Adipocyte (in vitro differentiated cells): ENCODE measurements around the gene SLC25A18.
A peak's percentile ranks its signal among the peaks of the same experiment; 100 is the strongest.
"Not testable (repeated sequence)": the region's sequence is repeated elsewhere in the genome, so short reads cannot be mapped to it uniquely, and the experiment has no call there.

Source experiments
- DNase-seq: peaks from one replicate; pipeline ENCODE4 v3.0.0-alpha.2; 2015; ENCODE audit warnings: low read depth
- H3K27me3 ChIP-seq: replicated peaks from 2 replicates; pipeline ENCODE4 v1.7.0; 2013; ENCODE audit warnings: mild to moderate bottlenecking, low read length, moderate library complexity; ENCODE audit not compliant: control insufficient read depth, insufficient read depth
- H3K36me3 ChIP-seq: 2 replicates; pipeline ENCODE4 v1.7.0; 2013; ENCODE audit warnings: low read length, mild to moderate bottlenecking, moderate library complexity; ENCODE audit not compliant: control insufficient read depth, insufficient read depth, severe bottlenecking
- H3K4me1 ChIP-seq: 2 replicates; pipeline ENCODE4 v1.7.0; 2013; ENCODE audit warnings: mild to moderate bottlenecking, low read length, moderate library complexity; ENCODE audit not compliant: control insufficient read depth, insufficient read depth
- H3K4me3 ChIP-seq: 2 replicates; pipeline ENCODE4 v1.7.0; 2013; ENCODE audit warnings: mild to moderate bottlenecking, low read length, moderate library complexity
- H3K9ac ChIP-seq: 2 replicates; pipeline ENCODE4 v1.7.0; 2013; ENCODE audit warnings: mild to moderate bottlenecking, low read length, moderate library complexity
- H3K9me3 ChIP-seq: 2 replicates; pipeline ENCODE4 v1.7.0; 2013; ENCODE audit warnings: mild to moderate bottlenecking, low read length, moderate library complexity; ENCODE audit not compliant: control insufficient read depth

SLC25A18 gene, protein sequence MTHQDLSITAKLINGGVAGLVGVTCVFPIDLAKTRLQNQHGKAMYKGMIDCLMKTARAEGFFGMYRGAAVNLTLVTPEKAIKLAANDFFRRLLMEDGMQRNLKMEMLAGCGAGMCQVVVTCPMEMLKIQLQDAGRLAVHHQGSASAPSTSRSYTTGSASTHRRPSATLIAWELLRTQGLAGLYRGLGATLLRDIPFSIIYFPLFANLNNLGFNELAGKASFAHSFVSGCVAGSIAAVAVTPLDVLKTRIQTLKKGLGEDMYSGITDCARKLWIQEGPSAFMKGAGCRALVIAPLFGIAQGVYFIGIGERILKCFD

DNA sequence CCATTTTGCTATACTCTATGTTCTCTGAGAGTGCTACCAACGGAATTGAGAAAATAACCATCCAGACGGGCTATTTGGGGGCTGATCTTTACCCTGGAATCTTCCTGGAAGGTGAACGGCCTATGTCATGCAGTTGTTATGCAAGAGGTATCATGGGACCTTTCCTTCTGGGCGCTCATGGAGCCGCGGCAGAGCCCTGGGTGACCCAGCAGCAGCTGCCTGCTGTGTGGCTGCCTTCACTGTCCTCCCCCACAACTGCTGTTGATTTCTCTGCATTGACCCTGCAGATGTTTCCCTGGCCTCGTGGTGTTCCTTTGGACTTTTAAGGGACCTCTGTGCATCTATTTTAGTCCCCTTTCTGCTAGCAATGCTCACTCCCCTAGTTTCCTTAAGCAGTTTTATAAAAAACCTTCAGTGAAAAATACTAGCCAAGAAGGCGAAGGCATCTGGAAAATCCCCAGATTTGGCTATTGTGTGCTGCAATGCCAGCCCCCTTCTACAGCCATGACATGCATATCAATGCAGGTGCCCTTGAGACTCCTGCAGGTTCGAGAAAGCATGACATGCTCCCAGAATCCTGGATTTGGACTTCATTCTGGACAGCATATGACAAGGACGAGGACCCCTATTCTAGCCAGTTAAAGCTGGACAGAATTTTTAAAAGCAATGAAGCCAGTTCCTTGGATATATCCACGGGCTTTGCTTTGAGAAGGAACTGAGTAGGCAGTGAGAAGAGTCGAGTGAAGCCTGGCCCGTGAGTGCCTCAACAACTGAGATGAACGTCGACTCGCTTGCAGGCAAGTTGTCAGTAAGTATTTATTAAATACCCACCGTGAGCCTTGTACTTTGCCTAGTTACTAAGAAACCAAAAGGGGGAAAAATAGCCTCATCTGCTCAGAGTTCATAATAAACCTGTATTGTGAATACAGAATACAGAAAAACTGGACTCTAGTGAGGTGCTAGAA, at the start of gene SLC25A18:
SLC25A18 (plus strand) TSS at position 593 of the 965 bp plus-strand sequence. CDS start 16,447 bp downstream, outside the sequence.
- DNase-seq, result no peak
- no peaks in the 10 kb centered on the region for H3K36me3 ChIP-seq
- H3K4me1 ChIP-seq, result peaks cover 40% of the 10 kb centered on the region
- peak within 1 kb of the TSS; percentile 83 for H3K9ac ChIP-seq
- H3K9me3 ChIP-seq, result no peaks in the 10 kb centered on the region
- peak within 1 kb of the TSS; percentile 80 for H3K4me3 ChIP-seq
- peaks cover 1% of the 10 kb centered on the region for H3K27me3 ChIP-seq

DNA sequence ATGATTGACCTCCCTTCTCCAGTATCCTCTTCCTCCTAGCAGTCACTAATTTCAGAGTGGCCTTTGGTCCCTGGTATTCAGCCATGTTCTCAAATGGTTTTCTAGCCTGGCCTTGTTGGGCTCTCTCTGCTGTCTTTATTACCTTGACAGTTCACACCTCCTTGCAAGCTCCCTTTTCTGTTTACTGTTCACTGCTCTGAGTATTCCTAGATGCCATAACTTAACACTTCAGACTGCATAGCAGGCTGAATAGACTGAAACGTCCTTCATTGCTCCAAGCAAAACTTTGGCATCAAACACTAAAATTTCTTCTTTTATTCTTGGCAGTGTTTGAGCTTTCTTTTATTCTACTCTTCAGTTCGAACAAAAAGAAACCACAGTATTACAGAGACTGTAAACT, 49.7 kb upstream of the SLC25A18 start:
- H3K36me3 ChIP-seq, result no peaks in the 10 kb centered on the region
- H3K9me3 ChIP-seq, result no peaks in the 10 kb centered on the region
- no peak overlapping the region for H3K9ac ChIP-seq
- peaks cover 35% of the 10 kb centered on the region for H3K27me3 ChIP-seq
- DNase-seq, result no peak
- H3K4me3 ChIP-seq, result no peak overlapping the region
- no peaks in the 10 kb centered on the region for H3K4me1 ChIP-seq

- no peaks in the 10 kb centered on the region for H3K4me1 ChIP-seq
- H3K36me3 ChIP-seq, result no peaks in the 10 kb centered on the region
- no peak for DNase-seq
- peaks cover 36% of the 10 kb centered on the region for H3K27me3 ChIP-seq
- no peak overlapping the region for H3K9ac ChIP-seq
- H3K9me3 ChIP-seq, result no peaks in the 10 kb centered on the region
- H3K4me3 ChIP-seq, result no peak overlapping the region
Observed at GRCh38 chr22:17514084-17514483, 49.2 kb upstream of the SLC25A18 start.

DNA sequence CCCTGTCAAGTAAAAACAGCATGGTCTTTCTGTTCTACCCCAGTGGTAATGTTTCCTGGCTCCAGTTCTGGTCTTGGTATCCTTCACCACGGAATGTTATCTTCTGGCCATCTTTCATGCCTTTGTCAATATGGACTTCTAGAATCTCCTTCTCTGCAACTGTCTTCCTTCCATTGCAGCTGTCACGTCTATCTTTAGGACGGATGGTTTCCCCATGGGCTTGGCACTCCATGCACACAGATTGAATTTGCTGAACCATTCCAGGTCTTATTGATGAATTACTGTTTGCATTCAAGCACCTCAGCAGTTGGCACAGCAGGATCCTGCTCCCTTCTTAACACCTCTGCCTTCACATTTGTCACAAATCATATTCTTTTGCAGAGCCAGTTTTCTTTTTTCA, 44.9 kb upstream of the SLC25A18 start:
- no peaks in the 10 kb centered on the region for H3K36me3 ChIP-seq
- no peak overlapping the region for H3K9ac ChIP-seq
- no peaks in the 10 kb centered on the region for H3K9me3 ChIP-seq
- no peaks in the 10 kb centered on the region for H3K4me1 ChIP-seq
- H3K27me3 ChIP-seq, result peaks cover 27% of the 10 kb centered on the region
- no peak for DNase-seq
- H3K4me3 ChIP-seq, result no peak overlapping the region

DNA sequence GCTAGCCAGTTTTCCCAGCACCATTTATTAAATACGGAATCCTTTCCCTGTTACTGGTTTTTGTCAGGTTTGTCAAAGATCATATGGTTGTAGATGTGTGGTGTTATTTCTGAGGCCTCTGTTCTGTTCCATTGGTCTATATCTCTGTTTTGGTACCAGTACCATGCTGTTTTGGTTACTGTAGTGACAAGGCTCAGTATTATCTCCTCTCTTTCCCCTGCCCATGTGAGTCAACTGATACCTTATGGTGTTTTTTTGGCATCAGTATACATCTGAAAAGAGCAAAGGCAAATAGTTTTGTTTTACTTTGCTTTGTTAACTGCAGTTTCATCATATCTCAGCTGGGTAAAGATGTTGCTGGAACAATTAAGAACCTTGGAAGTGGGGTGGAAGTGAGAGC, 41.3 kb upstream of the SLC25A18 start:
- not testable (repeated sequence) for H3K9me3 ChIP-seq, H3K4me3 ChIP-seq, H3K9ac ChIP-seq, H3K4me1 ChIP-seq, H3K36me3 ChIP-seq, DNase-seq
- peaks cover 18% of the 10 kb centered on the region for H3K27me3 ChIP-seq

GRCh38 chr22:17523925-17524324, 39.4 kb upstream of the SLC25A18 start:
- Histone ChIP-seq H3K36me3 (no peaks in the 10 kb centered on the region), H3K9me3 (no peaks in the 10 kb centered on the region), H3K4me3 (no peak overlapping the region), H3K27me3 (peaks cover 12% of the 10 kb centered on the region), H3K4me1 (no peaks in the 10 kb centered on the region), H3K9ac (no peak overlapping the region)
- DNase-seq, result no peak

DNA sequence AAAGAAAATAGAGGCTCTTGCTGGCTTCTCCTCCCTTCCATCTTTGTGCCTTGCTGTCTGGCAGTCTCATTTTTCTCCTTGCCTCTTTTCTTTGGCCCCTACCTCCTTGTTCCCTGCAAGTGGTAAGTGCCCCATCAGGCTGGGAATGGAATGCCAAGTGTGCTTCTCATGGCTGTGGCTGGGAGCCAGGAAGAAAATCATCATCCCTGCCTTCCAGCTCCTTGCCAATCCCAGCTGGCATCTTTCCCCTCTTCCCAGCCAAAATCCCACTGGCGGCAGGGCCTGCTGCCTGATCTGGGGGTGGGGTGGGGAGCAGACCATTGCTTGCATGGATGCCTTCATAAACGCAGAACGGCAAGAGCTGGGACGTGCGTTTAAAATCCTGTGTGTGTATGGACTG, 27.0 kb upstream of the SLC25A18 start:
- DNase-seq, result no peak
- H3K9me3 ChIP-seq, result no peaks in the 10 kb centered on the region
- H3K36me3 ChIP-seq, result no peaks in the 10 kb centered on the region
- peaks cover 1% of the 10 kb centered on the region for H3K27me3 ChIP-seq
- H3K4me1 ChIP-seq, result peaks cover 10% of the 10 kb centered on the region
- no peak overlapping the region for H3K9ac ChIP-seq
- H3K4me3 ChIP-seq, result no peak overlapping the region

DNA sequence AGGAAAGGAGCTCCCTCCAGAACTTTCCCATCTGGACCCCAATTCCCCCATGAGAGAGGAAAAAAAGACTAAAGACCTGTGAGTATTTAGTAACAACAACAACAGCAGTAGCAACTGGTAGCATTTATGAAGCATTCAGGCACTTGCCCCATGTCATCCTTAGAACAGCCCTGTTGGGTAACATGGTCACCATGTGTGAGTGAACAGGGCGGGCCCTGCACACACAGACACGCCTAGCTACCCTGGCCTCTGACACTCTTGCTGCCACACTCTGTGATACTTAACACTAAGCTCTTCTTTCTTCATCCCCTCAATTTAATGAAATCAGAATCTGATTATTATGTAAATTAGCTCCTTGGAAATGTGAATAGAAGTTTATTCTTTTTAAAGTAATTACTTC, 26.1 kb upstream of the SLC25A18 start:
- no peaks in the 10 kb centered on the region for H3K9me3 ChIP-seq
- DNase-seq, result no peak
- no peak overlapping the region for H3K9ac ChIP-seq
- H3K36me3 ChIP-seq, result no peaks in the 10 kb centered on the region
- peaks cover 7% of the 10 kb centered on the region for H3K27me3 ChIP-seq
- peaks cover 10% of the 10 kb centered on the region for H3K4me1 ChIP-seq
- H3K4me3 ChIP-seq, result no peak overlapping the region

GRCh38 chr22:17540481-17540880, 22.8 kb upstream of the SLC25A18 start:
- Histone ChIP-seq H3K4me1 (peaks cover 10% of the 10 kb centered on the region), H3K36me3 (no peaks in the 10 kb centered on the region), H3K9me3 (no peaks in the 10 kb centered on the region), H3K9ac (no peak overlapping the region), H3K4me3 (no peak overlapping the region), H3K27me3 (peaks cover 8% of the 10 kb centered on the region)
- no peak for DNase-seq

- Histone ChIP-seq H3K4me3 (no peak overlapping the region), H3K9me3 (no peaks in the 10 kb centered on the region), H3K9ac (no peak overlapping the region), H3K36me3 (no peaks in the 10 kb centered on the region), H3K4me1 (peaks cover 8% of the 10 kb centered on the region), H3K27me3 (peaks cover 8% of the 10 kb centered on the region)
- DNase-seq, result no peak
Observed at GRCh38 chr22:17541476-17541875, 21.8 kb upstream of the SLC25A18 start.

DNA sequence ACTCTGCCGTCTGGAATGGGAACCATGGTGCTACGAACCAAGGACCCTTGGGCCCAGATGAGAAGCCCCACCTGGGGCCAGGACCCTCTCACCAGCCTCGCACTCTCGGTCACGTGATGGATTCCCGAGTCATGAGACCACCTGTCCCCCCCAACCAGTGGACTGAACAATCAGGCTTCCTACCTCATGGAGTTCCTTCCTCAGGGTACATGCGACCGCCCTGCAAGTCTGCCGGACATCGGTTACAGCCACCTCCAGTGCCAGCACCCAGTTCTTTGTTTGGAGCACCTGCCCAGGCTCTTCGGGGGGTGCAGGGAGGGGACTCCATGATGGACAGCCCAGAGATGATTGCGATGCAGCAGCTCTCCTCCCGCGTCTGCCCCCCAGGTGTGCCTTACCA, 20.8 kb upstream of the SLC25A18 start:
- peaks cover 8% of the 10 kb centered on the region for H3K27me3 ChIP-seq
- H3K9ac ChIP-seq, result no peak overlapping the region
- no peak for DNase-seq
- no peaks in the 10 kb centered on the region for H3K9me3 ChIP-seq
- H3K36me3 ChIP-seq, result no peaks in the 10 kb centered on the region
- no peak overlapping the region for H3K4me3 ChIP-seq
- no peaks in the 10 kb centered on the region for H3K4me1 ChIP-seq
